ENCODE data around the gene PPP2R5B.

The PPP2R5B gene

GRCh38 chr11:64954201-64954600 lies 29.7 kb downstream of the PPP2R5B start:
- DNase-seq (ENCODE audit: low read depth) = no peak
- no peak for TF ChIP-seq CTCF (IDR thresholded peaks at IDR 0.05; ENCODE audit: low read length, missing control alignments)
- H3K4me3 ChIP-seq (replicated peaks; ENCODE audit: low read depth, low read length) = no peak overlapping the region

- no peak for DNase-seq (ENCODE audit: low read depth)
- no peak overlapping the region for H3K4me3 ChIP-seq (replicated peaks; ENCODE audit: low read depth, low read length)
- no peak for TF ChIP-seq CTCF (IDR thresholded peaks at IDR 0.05; ENCODE audit: low read length, missing control alignments)
Measured at GRCh38 chr11:64959498-64959897, 35.0 kb downstream of the PPP2R5B start.

- TF ChIP-seq CTCF (IDR thresholded peaks at IDR 0.05; ENCODE audit: low read length, missing control alignments) = no peak
- no peak for DNase-seq (ENCODE audit: low read depth)
Measured at GRCh38 chr11:64960719-64961118, 36.2 kb downstream of the PPP2R5B start.

GRCh38 chr11:64963072-64963631 lies 38.7 kb downstream of the PPP2R5B start:
- no peak for TF ChIP-seq CTCF (IDR thresholded peaks at IDR 0.05; ENCODE audit: low read length, missing control alignments)
- H3K4me3 ChIP-seq (replicated peaks; ENCODE audit: low read depth, low read length) = no peak overlapping the region
- no peak for DNase-seq (ENCODE audit: low read depth)

More at GRCh38 chr11:64960719-64961118, 36.2 kb downstream of the PPP2R5B start:
- H3K4me3 ChIP-seq (replicated peaks; ENCODE audit: low read depth, low read length) = no peak overlapping the region

- DNase-seq (ENCODE audit: low read depth) = no peak
- no peak overlapping the region for H3K4me3 ChIP-seq (replicated peaks; ENCODE audit: low read depth, low read length)
- no peak for TF ChIP-seq CTCF (IDR thresholded peaks at IDR 0.05; ENCODE audit: low read length, missing control alignments)
Measured at GRCh38 chr11:64967375-64967774, 42.9 kb downstream of the PPP2R5B start.

GRCh38 chr11:64969209-64969608 lies 44.7 kb downstream of the PPP2R5B start:
- no peak for TF ChIP-seq CTCF (IDR thresholded peaks at IDR 0.05; ENCODE audit: low read length, missing control alignments)
- peak; percentile 24 for DNase-seq (ENCODE audit: low read depth)
- H3K4me3 ChIP-seq (replicated peaks; ENCODE audit: low read depth, low read length) = no peak overlapping the region

GRCh38 chr11:64970731-64971151 lies 46.3 kb downstream of the PPP2R5B start:
- no peak overlapping the region for H3K4me3 ChIP-seq (replicated peaks; ENCODE audit: low read depth, low read length)
- no peak for DNase-seq (ENCODE audit: low read depth)
- no peak for TF ChIP-seq CTCF (IDR thresholded peaks at IDR 0.05; ENCODE audit: low read length, missing control alignments)
